Smooth muscle cell (in vitro differentiated cells): ENCODE measurements around the gene TTC13. TPM values are rescaled to one million over a fixed set of nuclear protein-coding genes. Genes with fewer than 3 reads are reported as not detected.

Experiments
- DNase-seq: peaks from one replicate; lab custom pipeline; 2025; ENCODE audit not compliant: unreplicated experiment; lab: John Stamatoyannopoulos, UW
- H2AFZ ChIP-seq: fragments of 200-600 bp; sonication (generic); 2 replicates; pipeline ENCODE4 v1.6.0; 2016; ENCODE audit warnings: antibody characterized with exemption, low read depth, mild to moderate bottlenecking
- H3F3A ChIP-seq: fragments of 200-600 bp; sonication (generic); 2 replicates; pipeline ENCODE4 v1.6.0; 2017; ENCODE audit warnings: antibody characterized with exemption, low read depth
- H3K27ac ChIP-seq: fragments of 200-600 bp; sonication (generic); 2 replicates; pipeline ENCODE4 v1.5.1; 2016; ENCODE audit warnings: low read depth, mild to moderate bottlenecking
- H3K27me3 ChIP-seq: fragments of 200-600 bp; sonication (generic); 2 replicates; pipeline ENCODE4 v1.6.1; 2016; ENCODE audit warnings: low read depth, mild to moderate bottlenecking
- H3K36me3 ChIP-seq: fragments of 200-600 bp; sonication (generic); 2 replicates; pipeline ENCODE4 v1.5.1; 2016; ENCODE audit warnings: low read depth
- H3K4me1 ChIP-seq: fragments of 200-600 bp; sonication (generic); 2 replicates; pipeline ENCODE4 v1.5.1; 2016; ENCODE audit warnings: low read depth
- H3K4me2 ChIP-seq: fragments of 200-600 bp; sonication (generic); 2 replicates; pipeline ENCODE4 v1.6.0; 2016; ENCODE audit warnings: mild to moderate bottlenecking
- H3K4me3 ChIP-seq: fragments of 200-600 bp; sonication (generic); 2 replicates; pipeline ENCODE4 v1.5.1; 2016; ENCODE audit warnings: mild to moderate bottlenecking
- H3K79me2 ChIP-seq: fragments of 200-600 bp; sonication (generic); 2 replicates; pipeline ENCODE4 v1.6.0; 2016; ENCODE audit warnings: low read depth, mild to moderate bottlenecking
- H3K9ac ChIP-seq: fragments of 200-600 bp; sonication (generic); 2 replicates; pipeline ENCODE4 v1.6.0; 2016; ENCODE audit warnings: low read depth
- H3K9me3 ChIP-seq: fragments of 200-600 bp; sonication (generic); replicated peaks from 2 replicates; pipeline ENCODE4 v1.5.1; 2016; ENCODE audit warnings: low read depth
- H4K20me1 ChIP-seq: fragments of 200-600 bp; sonication (generic); 2 replicates; pipeline ENCODE4 v1.6.0; 2016; ENCODE audit warnings: low read depth
- CTCF ChIP-seq: fragments of 200-600 bp; sonication (generic); IDR thresholded peaks from 2 replicates; pipeline ENCODE4 v1.5.1; 2017; ENCODE audit warnings: borderline replicate concordance, mild to moderate bottlenecking, antibody characterized with exemption; ENCODE audit not compliant: insufficient read depth, poor library complexity, severe bottlenecking
- WGBS: methylation state at CpG from one replicate; pipeline ENCODE4 v1.1.7; 2016; ENCODE audit warnings: low lambda C conversion rate; 5-methylcytosine and 5-hydroxymethylcytosine counted together
- polyA plus RNA-seq: library from polyadenylated mRNA; unstranded; fragments of >200 nt; fragmentation: Nextera tagmentation; extraction: Ambion mirVana; gene quantifications from 2 replicates; pipeline ENCODE4 v1.2.1, GENCODE V29; 2016
- total RNA-seq: library from RNA; depleted of rRNA; stranded (reverse); fragments of >200 nt; gene quantifications from 2 replicates; pipeline ENCODE4 v1.2.3, GENCODE V29; 2014

The TTC13 gene
- total and polyA plus RNA-seq, 2 experiments from 2014 or later, result 5.6 to 9.1 TPM

- no peak for DNase-seq
- H3K27ac ChIP-seq, result peak overlapping the region; percentile 75
Observed at GRCh38 chr1:230858918-230859729, 119.5 kb downstream of the TTC13 start.

GRCh38 chr1:230858236-230858820, 120.3 kb downstream of the TTC13 start:
- Histone ChIP-seq H3K36me3 (peaks cover 7% of the 10 kb centered on the region), H3K9ac (peak overlapping the region; percentile 13), H3K9me3 (no peaks in the 10 kb centered on the region), H2AFZ (no peak overlapping the region), H3K4me1 (peaks cover 44% of the 10 kb centered on the region), H3K4me2 (peak overlapping the region; percentile 40), H4K20me1 (peaks cover 55% of the 10 kb centered on the region), H3F3A (peaks cover 31% of the 10 kb centered on the region), H3K4me3 (no peak overlapping the region), H3K27ac (peak overlapping the region; percentile 75), H3K79me2 (peaks cover 67% of the 10 kb centered on the region), H3K27me3 (no peaks in the 10 kb centered on the region)
- no peak for DNase-seq
- no peak for TF ChIP-seq CTCF
- WGBS, result 94% methylated on average over 7 of the region's 7 CpGs

More at GRCh38 chr1:230858918-230859729, 119.5 kb downstream of the TTC13 start:
- no peak overlapping the region for H3K4me3 ChIP-seq
- no peaks in the 10 kb centered on the region for H3K27me3 ChIP-seq
- H3K4me1 ChIP-seq, result peaks cover 52% of the 10 kb centered on the region
- TF ChIP-seq CTCF, result no peak
- H3K9ac ChIP-seq, result no peak overlapping the region
- peaks cover 73% of the 10 kb centered on the region for H3K79me2 ChIP-seq
- H4K20me1 ChIP-seq, result peaks cover 62% of the 10 kb centered on the region
- H3K9me3 ChIP-seq, result no peaks in the 10 kb centered on the region
- H3K36me3 ChIP-seq, result peaks cover 7% of the 10 kb centered on the region
- H2AFZ ChIP-seq, result no peak overlapping the region
- peak overlapping the region; percentile 40 for H3K4me2 ChIP-seq
- H3F3A ChIP-seq, result peaks cover 31% of the 10 kb centered on the region
- WGBS, result 12% methylated on average over 12 of the region's 12 CpGs

- peak overlapping the region; percentile 40 for H3K4me2 ChIP-seq
- TF ChIP-seq CTCF, result no peak
- peaks cover 9% of the 10 kb centered on the region for H3K36me3 ChIP-seq
- H3K9me3 ChIP-seq, result no peaks in the 10 kb centered on the region
- no peaks in the 10 kb centered on the region for H3K27me3 ChIP-seq
- H4K20me1 ChIP-seq, result peaks cover 50% of the 10 kb centered on the region
- H3K9ac ChIP-seq, result peak overlapping the region; percentile 13
- no peak overlapping the region for H2AFZ ChIP-seq
- H3K4me3 ChIP-seq, result no peak overlapping the region
- WGBS, result 30% methylated on average over 1 of the region's 1 CpG
- no peak for DNase-seq
- peak overlapping the region; percentile 75 for H3K27ac ChIP-seq
- H3F3A ChIP-seq, result peaks cover 31% of the 10 kb centered on the region
- H3K79me2 ChIP-seq, result peaks cover 62% of the 10 kb centered on the region
- peaks cover 39% of the 10 kb centered on the region for H3K4me1 ChIP-seq
Observed at GRCh38 chr1:230857822-230858221, 120.8 kb downstream of the TTC13 start.
